Breast epithelium (tissue), 4 donors: ENCODE data around the gene EVX1. TPM values are rescaled to one million over a fixed set of nuclear protein-coding genes. Genes with fewer than 3 reads are reported as not detected.

Experiments
- DNase-seq, 2 donors: peaks; one replicate each; pipeline ENCODE4 v3.0.0-alpha.2; 2019; ENCODE audit warnings: low spot score in 2 of 2
- H3K27ac ChIP-seq, 2 donors: fragments of 200-600 bp; sonication (generic) in 1 of 2; one replicate each; pipeline ENCODE4 v1.5.1; 2016 to 2019; ENCODE audit warnings: mild to moderate bottlenecking in 1 of 2
- H3K27me3 ChIP-seq, 2 donors: fragments of 200-600 bp; sonication (generic) in 1 of 2; one replicate each; pipeline versions ENCODE4 v1.5.1 to v1.6.0; 2017 to 2019; ENCODE audit warnings: control low read depth in 1 of 2, mild to moderate bottlenecking in 1 of 2
- H3K36me3 ChIP-seq: fragments of 200-600 bp; one replicate; pipeline ENCODE4 v1.5.1; 2019
- H3K4me1 ChIP-seq, 2 donors: fragments of 200-600 bp; sonication (generic); one replicate each; pipeline ENCODE4 v1.5.1; 2016 to 2019; ENCODE audit warnings: control low read depth in 1 of 2
- H3K4me3 ChIP-seq, 3 donors: fragments of 200-600 bp; sonication (generic); 1 replicate in 2 of 3; 2 replicates in 1 of 3; pipeline ENCODE4 v1.5.1; 2016 to 2019; ENCODE audit warnings: mild to moderate bottlenecking in 3 of 3, moderate library complexity in 2 of 3
- H3K9me3 ChIP-seq, 2 donors: fragments of 200-600 bp; sonication (generic) in 1 of 2; one replicate each; pipeline ENCODE4 v1.5.1; 2016 to 2019; ENCODE audit warnings: control low read depth in 1 of 2
- POLR2A ChIP-seq: fragments of 450-650 bp; IDR thresholded peaks from one replicate; pipeline ENCODE4 v1.6.1; 2016; ENCODE audit warnings: antibody characterized with exemption, mild to moderate bottlenecking, moderate library complexity
- POLR2AphosphoS5 ChIP-seq, 3 donors: sonication (generic); formaldehyde crosslinking; IDR thresholded peaks; one replicate each; pipeline ENCODE4 v1.6.1; 2017; ENCODE audit warnings: antibody characterized with exemption in 3 of 3
- intact Hi-C: fragments of 100-400 bp; cut with DNase I; formaldehyde crosslinking; loops from one replicate; pipeline ENCODE4 v1.15.1; 2023; ENCODE audit warnings: low total_unique reads
- total RNA-seq, 3 donors: library from RNA; depleted of rRNA; stranded (reverse); fragments of >200 nt; gene quantifications; one replicate each; pipeline ENCODE4 v1.1.0, GENCODE V29; 2016
- TF ChIP-seq, protein P1 (sequence below), 3 donors: fragments of 450-650 bp; IDR thresholded peaks; one replicate each; pipeline ENCODE4 v1.5.1; 2016 to 2017; ENCODE audit warnings: antibody characterized with exemption in 3 of 3, mild to moderate bottlenecking in 3 of 3, moderate library complexity in 3 of 3

Gene EVX1
- total RNA-seq, 3 donors from 2014 or later: not detected

DNA sequence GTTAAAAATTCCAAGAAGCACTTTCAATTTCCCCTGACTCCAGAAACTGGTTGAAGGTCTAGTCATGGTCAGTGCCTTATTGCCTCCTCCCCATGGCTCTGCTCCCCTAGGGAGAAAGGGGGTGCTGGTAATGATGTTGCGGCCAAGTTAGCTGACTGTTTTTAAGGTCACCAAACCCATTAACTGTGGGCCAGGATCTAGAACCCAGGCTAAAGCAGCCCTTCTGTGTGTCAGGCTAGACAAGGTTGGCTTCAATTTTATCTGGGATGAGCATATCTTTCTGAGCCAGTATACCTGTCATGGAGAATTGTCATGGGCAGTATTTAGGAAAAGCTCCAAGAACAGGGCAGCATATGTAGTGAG lies 31.5 kb upstream of the EVX1 start:
- TF ChIP-seq POLR2A: no peak
- no peak for TF ChIP-seq POLR2AphosphoS5 (IDR thresholded peaks at IDR 0.05)
- Histone ChIP-seq H3K27ac (no peak overlapping the region), H3K4me3 (no peak overlapping the region), H3K27me3 (peaks cover 0 to 86% of the 10 kb centered on the region in 2 donors), H3K36me3 (no peaks in the 10 kb centered on the region), H3K4me1 (no peaks in the 10 kb centered on the region), H3K9me3 (no peaks in the 10 kb centered on the region)
- no peak for DNase-seq
- intact Hi-C loops: no loop called here

GRCh38 chr7:27211764-27212204 lies 30.8 kb upstream of the EVX1 start:
- Histone ChIP-seq H3K4me3 (no peak overlapping the region), H3K4me1 (no peaks in the 10 kb centered on the region), H3K36me3 (no peaks in the 10 kb centered on the region), H3K27me3 (peaks cover 0 to 79% of the 10 kb centered on the region in 2 donors), H3K27ac (no peak overlapping the region), H3K9me3 (no peaks in the 10 kb centered on the region)
- DNase-seq: no peak
- TF ChIP-seq POLR2AphosphoS5 (IDR thresholded peaks at IDR 0.05) (no peak), POLR2A (no peak)
- TF ChIP-seq, protein P1, sequence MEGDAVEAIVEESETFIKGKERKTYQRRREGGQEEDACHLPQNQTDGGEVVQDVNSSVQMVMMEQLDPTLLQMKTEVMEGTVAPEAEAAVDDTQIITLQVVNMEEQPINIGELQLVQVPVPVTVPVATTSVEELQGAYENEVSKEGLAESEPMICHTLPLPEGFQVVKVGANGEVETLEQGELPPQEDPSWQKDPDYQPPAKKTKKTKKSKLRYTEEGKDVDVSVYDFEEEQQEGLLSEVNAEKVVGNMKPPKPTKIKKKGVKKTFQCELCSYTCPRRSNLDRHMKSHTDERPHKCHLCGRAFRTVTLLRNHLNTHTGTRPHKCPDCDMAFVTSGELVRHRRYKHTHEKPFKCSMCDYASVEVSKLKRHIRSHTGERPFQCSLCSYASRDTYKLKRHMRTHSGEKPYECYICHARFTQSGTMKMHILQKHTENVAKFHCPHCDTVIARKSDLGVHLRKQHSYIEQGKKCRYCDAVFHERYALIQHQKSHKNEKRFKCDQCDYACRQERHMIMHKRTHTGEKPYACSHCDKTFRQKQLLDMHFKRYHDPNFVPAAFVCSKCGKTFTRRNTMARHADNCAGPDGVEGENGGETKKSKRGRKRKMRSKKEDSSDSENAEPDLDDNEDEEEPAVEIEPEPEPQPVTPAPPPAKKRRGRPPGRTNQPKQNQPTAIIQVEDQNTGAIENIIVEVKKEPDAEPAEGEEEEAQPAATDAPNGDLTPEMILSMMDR (IDR thresholded peaks at IDR 0.05): no peak
- intact Hi-C loops: no loop called here

GRCh38 chr7:27212497-27213432 lies 29.8 kb upstream of the EVX1 start:
- H3K4me3 ChIP-seq: peak overlapping the region in 1 of 3 donors; percentile 30
- no peak for DNase-seq
- no peak overlapping the region for H3K27ac ChIP-seq
- no peaks in the 10 kb centered on the region for H3K9me3 ChIP-seq
- H3K4me1 ChIP-seq: no peaks in the 10 kb centered on the region
- intact Hi-C loops: no loop called here
- TF ChIP-seq POLR2AphosphoS5 (IDR thresholded peaks at IDR 0.05): no peak
- TF ChIP-seq POLR2A: no peak
- TF ChIP-seq, protein P1 (IDR thresholded peaks at IDR 0.05): no peak
- peaks cover 0 to 69% of the 10 kb centered on the region in 2 donors for H3K27me3 ChIP-seq
- H3K36me3 ChIP-seq: no peaks in the 10 kb centered on the region

DNA sequence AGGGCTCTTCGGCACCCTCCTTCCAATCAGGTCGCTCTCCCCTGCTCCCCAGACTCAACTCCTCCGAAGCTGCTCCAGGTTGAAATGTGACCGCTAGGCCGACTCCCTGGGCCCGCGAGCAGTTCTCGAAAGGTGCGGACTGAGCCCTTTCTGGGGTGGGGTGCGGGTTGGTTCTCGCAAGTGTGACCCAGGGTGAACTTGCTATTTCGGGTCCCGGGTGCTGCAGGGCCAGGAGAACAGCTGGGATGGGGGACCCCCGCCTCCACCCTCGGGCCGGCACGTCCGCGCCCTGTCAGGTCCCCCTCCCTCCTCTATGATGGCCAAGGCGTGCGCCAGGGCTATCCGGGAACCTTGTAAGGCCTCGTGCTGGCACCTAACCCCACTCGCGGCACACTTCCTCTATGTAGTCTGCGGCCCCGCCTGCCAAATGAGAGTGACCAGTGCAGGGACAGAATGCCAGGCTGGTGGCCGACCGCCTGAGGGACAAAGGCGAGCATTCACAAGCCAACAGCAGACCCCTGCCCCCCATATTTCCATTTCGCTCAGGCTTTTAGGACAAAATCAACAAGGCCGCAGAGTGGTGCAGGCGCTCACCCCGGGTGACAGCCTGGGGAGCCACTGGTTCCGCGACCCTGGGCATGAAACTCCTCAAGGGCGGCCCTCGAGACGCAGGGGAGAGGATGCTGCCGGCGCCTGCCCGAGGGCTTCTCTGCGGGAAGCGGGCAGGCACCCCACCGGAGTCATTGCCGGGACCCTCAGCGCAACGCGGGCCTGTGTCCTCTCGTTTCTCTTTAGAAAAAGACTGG lies 29.0 kb upstream of the EVX1 start:
- Histone ChIP-seq H3K27ac (no peak overlapping the region), H3K27me3 (peaks cover 0 to 64% of the 10 kb centered on the region in 2 donors), H3K9me3 (no peaks in the 10 kb centered on the region), H3K4me3 (peak overlapping the region in 1 of 3 donors; percentile 30), H3K36me3 (no peaks in the 10 kb centered on the region), H3K4me1 (no peaks in the 10 kb centered on the region)
- TF ChIP-seq POLR2A (no peak), POLR2AphosphoS5 (IDR thresholded peaks at IDR 0.05) (no peak)
- TF ChIP-seq, protein P1 (IDR thresholded peaks at IDR 0.05): no peak
- intact Hi-C loops: no loop called here
- no peak for DNase-seq

DNA sequence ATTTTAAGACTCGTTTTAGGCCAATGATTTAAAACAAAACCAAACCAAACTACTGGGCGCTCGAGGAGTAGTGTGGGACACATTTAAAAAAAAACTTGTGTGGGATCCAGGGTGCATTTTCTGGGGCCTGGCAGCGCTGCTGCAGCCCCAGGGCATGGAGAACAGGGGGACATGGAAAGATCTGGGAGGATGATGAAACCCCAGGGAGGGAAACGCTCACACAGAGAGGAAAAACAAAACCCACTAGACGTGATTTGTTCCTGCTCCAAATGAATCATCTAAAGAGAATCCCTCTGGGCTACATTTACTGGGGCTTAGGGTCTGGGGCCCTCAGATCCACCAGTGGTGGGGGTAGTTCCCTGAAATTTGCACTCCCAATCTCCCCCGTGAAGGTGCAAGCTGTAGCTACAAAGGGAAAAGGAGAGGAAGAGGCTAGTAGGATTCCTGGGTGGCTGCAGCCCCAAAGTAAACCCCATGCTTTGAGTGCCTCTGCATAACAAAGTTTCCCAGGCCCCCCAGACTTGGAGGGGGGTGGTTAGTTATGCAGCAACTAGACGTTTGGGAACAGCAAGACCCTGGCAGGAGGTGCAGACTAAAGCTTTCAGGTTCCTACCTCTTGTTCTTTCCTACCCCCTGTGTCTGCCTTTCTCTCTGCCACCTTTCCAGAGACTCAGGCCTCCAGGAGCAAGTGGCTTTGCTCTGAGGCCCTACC lies 28.2 kb upstream of the EVX1 start:
- intact Hi-C loops: no loop called here
- Histone ChIP-seq H3K9me3 (no peaks in the 10 kb centered on the region), H3K4me3 (no peak overlapping the region), H3K27ac (no peak overlapping the region), H3K4me1 (no peaks in the 10 kb centered on the region), H3K27me3 (peaks cover 0 to 64% of the 10 kb centered on the region in 2 donors), H3K36me3 (no peaks in the 10 kb centered on the region)
- TF ChIP-seq POLR2A (no peak), POLR2AphosphoS5 (IDR thresholded peaks at IDR 0.05) (no peak)
- TF ChIP-seq, protein P1 (IDR thresholded peaks at IDR 0.05): no peak
- DNase-seq: no peak
